ENCODE measurements around the gene GRAMD4. TPM values are rescaled to one million over a fixed set of nuclear protein-coding genes. Genes with fewer than 3 reads are reported as not detected.

The GRAMD4 gene
- total and polyA plus RNA-seq, 2 experiments from 2014 or later = 2.9 to 10.6 TPM

DNA sequence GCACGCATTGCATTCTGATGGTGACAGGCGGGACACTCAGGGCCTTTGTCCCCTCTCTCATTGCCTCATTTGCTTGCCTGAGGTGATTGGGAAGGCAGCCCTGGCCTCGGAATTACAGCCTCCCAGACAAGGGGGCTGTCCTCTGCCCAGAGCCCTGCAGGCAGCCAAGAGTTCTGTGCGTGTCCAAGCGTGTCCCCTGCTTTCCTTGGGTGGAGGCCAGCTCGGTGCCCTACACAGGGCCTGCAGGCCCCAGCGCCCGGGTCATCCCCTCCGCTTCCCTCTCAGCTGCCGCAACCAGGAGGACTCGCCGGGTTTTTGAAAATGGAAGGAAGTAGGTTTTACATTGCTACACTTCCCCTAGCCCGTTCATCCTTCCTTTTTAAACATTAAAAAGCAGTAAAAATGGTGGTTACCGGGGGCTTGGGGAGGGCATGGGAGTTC lies 1.9 kb downstream of the GRAMD4 start:
- Histone ChIP-seq H3K79me2 (ENCODE audit: insufficient read depth) (no peaks in the 10 kb centered on the region), H3K4me3 (no peak overlapping the region), H2AFZ (no peak overlapping the region), H3K9me2 (ENCODE audit: insufficient read depth) (no peaks in the 10 kb centered on the region), H4K20me1 (ENCODE audit: insufficient read depth) (no peaks in the 10 kb centered on the region), H3K9me3 (ENCODE audit: low read depth) (no peaks in the 10 kb centered on the region), H3K4me1 (ENCODE audit: insufficient read depth) (no peaks in the 10 kb centered on the region), H3F3A (ENCODE audit: insufficient read depth) (no peaks in the 10 kb centered on the region), H3K9ac (no peak overlapping the region), H3K36me3 (ENCODE audit: low read depth) (no peaks in the 10 kb centered on the region), H3K27me3 (replicated peaks; ENCODE audit: insufficient read depth) (no peaks in the 10 kb centered on the region), H3K27ac (no peak overlapping the region), H3K4me2 (ENCODE audit: unreplicated experiment) (no peak overlapping the region)
- no peak for DNase-seq
- no peak for TF ChIP-seq EZH2phosphoT487 (IDR thresholded peaks at IDR 0.05; ENCODE audit: insufficient read depth, low read depth)
- TF ChIP-seq EZH2 (IDR thresholded peaks at IDR 0.05; ENCODE audit: insufficient read depth, poor library complexity, severe bottlenecking) = no peak
- WGBS, 2 experiments (ENCODE audit: low coverage in 1 of 2, low lambda C conversion rate in 2 of 2, missing lambda C conversion rate in 2 of 2) = 85% methylated on average over 14 of the region's 14 CpGs
- in situ Hi-C loops (cut with MboI) = no loop called here

DNA sequence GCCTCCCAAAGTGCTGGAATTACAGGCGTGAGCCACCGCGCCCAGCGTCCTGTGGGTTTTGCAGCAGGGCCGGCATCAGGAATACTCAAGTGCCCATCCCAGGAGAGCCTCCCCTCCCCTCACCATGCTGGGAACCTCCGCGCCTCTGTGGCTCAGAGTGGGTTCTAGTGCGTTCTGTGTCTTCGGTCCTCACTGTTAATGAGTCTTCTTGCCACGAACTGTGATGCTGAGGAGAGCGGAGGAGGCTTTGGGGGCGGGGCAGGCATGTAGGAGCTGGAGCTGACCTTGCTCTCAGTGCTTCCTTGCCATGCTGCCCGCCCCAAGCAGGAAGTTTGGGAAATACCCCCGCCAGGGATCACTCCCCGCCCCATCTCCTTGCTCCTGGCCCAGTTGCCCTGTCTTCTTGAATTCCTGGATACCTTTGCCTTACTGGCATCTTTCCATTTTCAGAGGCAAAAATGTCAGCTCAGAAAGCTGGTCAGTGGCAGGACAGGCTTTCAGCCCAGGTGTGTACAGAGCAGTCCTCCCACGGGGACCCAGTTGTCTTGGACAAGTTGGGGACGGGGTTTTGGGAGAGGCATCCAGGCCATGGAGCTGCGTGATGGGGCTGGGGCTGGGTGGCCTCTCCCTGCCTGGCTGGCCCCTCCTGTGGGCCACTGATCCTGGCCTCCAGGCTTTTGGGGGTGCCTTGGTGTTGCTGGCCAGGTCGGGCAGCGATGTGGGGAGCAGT lies 5.1 kb downstream of the GRAMD4 start:
- Histone ChIP-seq H3K9me3 (ENCODE audit: low read depth) (no peaks in the 10 kb centered on the region), H3F3A (ENCODE audit: insufficient read depth) (no peaks in the 10 kb centered on the region), H3K9ac (no peak overlapping the region), H3K4me2 (ENCODE audit: unreplicated experiment) (no peak overlapping the region), H3K36me3 (ENCODE audit: low read depth) (no peaks in the 10 kb centered on the region), H3K9me2 (ENCODE audit: insufficient read depth) (no peaks in the 10 kb centered on the region), H3K27me3 (replicated peaks; ENCODE audit: insufficient read depth) (no peaks in the 10 kb centered on the region), H3K79me2 (ENCODE audit: insufficient read depth) (no peaks in the 10 kb centered on the region), H3K4me3 (no peak overlapping the region), H2AFZ (no peak overlapping the region), H3K4me1 (ENCODE audit: insufficient read depth) (no peaks in the 10 kb centered on the region), H4K20me1 (ENCODE audit: insufficient read depth) (no peaks in the 10 kb centered on the region), H3K27ac (no peak overlapping the region)
- in situ Hi-C loops (cut with MboI) = no loop called here
- no peak for DNase-seq
- WGBS, 2 experiments (ENCODE audit: low coverage in 1 of 2, low lambda C conversion rate in 2 of 2, missing lambda C conversion rate in 2 of 2) = 86 to 89% methylated on average over 18 to 20 of the region's 20 CpGs
- TF ChIP-seq EZH2phosphoT487 (IDR thresholded peaks at IDR 0.05; ENCODE audit: insufficient read depth, low read depth) (no peak), EZH2 (IDR thresholded peaks at IDR 0.05; ENCODE audit: insufficient read depth, poor library complexity, severe bottlenecking) (no peak)

DNA sequence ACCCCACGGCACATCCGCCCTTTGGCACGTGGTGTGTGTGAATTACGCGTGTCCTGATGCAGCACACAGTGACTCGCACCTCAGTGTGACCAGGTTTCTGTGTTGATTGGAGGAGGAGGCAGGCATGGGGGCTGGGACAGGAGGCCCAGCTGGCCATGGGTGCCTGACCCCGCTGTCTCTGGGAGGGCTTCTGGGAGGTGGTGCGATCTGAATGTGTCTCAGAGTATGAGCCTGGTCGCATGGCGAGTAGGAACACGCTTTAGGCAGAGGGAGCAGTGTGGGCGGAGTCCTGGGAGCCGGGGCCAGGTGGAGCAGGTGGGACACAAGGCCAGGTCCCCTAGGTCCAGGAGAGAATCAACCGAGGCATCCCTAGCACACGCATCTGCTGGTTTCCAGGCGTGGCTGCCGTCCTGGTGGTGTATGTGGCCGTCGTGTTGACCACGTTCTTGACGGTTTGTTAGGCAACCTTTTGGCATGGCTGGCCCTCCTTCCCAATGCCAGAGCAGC lies 5.7 kb downstream of the GRAMD4 start:
- Histone ChIP-seq H3K9me2 (ENCODE audit: insufficient read depth) (no peaks in the 10 kb centered on the region), H2AFZ (no peak overlapping the region), H3K9me3 (ENCODE audit: low read depth) (no peaks in the 10 kb centered on the region), H3K79me2 (ENCODE audit: insufficient read depth) (no peaks in the 10 kb centered on the region), H3K4me1 (ENCODE audit: insufficient read depth) (no peaks in the 10 kb centered on the region), H3K4me2 (ENCODE audit: unreplicated experiment) (no peak overlapping the region), H3K4me3 (no peak overlapping the region), H3K27me3 (replicated peaks; ENCODE audit: insufficient read depth) (no peaks in the 10 kb centered on the region), H3K27ac (no peak overlapping the region), H3K36me3 (ENCODE audit: low read depth) (no peaks in the 10 kb centered on the region), H4K20me1 (ENCODE audit: insufficient read depth) (no peaks in the 10 kb centered on the region), H3F3A (ENCODE audit: insufficient read depth) (no peaks in the 10 kb centered on the region), H3K9ac (no peak overlapping the region)
- WGBS, 2 experiments (ENCODE audit: low coverage in 1 of 2, low lambda C conversion rate in 2 of 2, missing lambda C conversion rate in 2 of 2) = 90 to 93% methylated on average over 21 of the region's 21 CpGs
- in situ Hi-C loops (cut with MboI) = no loop called here
- no peak for TF ChIP-seq EZH2phosphoT487 (IDR thresholded peaks at IDR 0.05; ENCODE audit: insufficient read depth, low read depth)
- TF ChIP-seq EZH2 (IDR thresholded peaks at IDR 0.05; ENCODE audit: insufficient read depth, poor library complexity, severe bottlenecking) = no peak
- DNase-seq = no peak

DNA sequence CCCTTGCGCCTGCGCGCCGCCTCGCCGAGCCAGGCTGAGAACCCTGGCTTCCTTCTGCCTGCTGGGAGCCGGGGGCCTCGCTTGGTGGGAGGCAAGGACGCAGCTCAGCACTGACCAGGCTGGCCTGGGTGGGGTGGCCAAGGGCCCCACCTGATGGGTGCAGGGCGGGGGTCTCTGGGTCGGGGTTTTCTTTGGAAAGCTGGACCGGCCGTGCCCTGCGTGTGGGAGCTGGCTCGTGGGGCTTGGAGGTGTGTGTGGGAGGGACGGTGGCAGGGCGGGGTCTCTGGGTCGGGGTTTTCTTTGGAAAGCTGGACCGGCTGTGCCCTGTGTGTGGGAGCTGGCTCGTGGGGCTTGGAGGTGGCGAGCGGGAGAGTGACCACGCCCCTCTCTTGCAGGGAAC lies 6.2 kb downstream of the GRAMD4 start:
- H3F3A ChIP-seq (ENCODE audit: insufficient read depth) = no peaks in the 10 kb centered on the region
- in situ Hi-C loops (cut with MboI) = no loop called here
- H4K20me1 ChIP-seq (ENCODE audit: insufficient read depth) = no peaks in the 10 kb centered on the region
- H3K9me2 ChIP-seq (ENCODE audit: insufficient read depth) = no peaks in the 10 kb centered on the region
- H3K9me3 ChIP-seq (ENCODE audit: low read depth) = no peaks in the 10 kb centered on the region
- H3K4me1 ChIP-seq (ENCODE audit: insufficient read depth) = no peaks in the 10 kb centered on the region
- DNase-seq = no peak
- H3K4me3 ChIP-seq = no peak overlapping the region
- no peaks in the 10 kb centered on the region for H3K36me3 ChIP-seq (ENCODE audit: low read depth)
- no peaks in the 10 kb centered on the region for H3K27me3 ChIP-seq (replicated peaks; ENCODE audit: insufficient read depth)
- H3K9ac ChIP-seq = no peak overlapping the region
- no peak overlapping the region for H3K27ac ChIP-seq
- TF ChIP-seq EZH2phosphoT487 (IDR thresholded peaks at IDR 0.05; ENCODE audit: insufficient read depth, low read depth) (no peak), EZH2 (IDR thresholded peaks at IDR 0.05; ENCODE audit: insufficient read depth, poor library complexity, severe bottlenecking) (no peak)
- H2AFZ ChIP-seq = no peak overlapping the region
- 93 to 96% methylated on average over 9 to 23 of the region's 23 CpGs for WGBS, 2 experiments (ENCODE audit: low coverage in 1 of 2, low lambda C conversion rate in 2 of 2, missing lambda C conversion rate in 2 of 2)
- H3K4me2 ChIP-seq (ENCODE audit: unreplicated experiment) = no peak overlapping the region
- no peaks in the 10 kb centered on the region for H3K79me2 ChIP-seq (ENCODE audit: insufficient read depth)
